A549 (cell line): ENCODE measurements around the gene KRTDAP. TPM values are rescaled to one million over a fixed set of nuclear protein-coding genes. Genes with fewer than 3 reads are reported as not detected.
A peak's percentile ranks its signal among the peaks of the same experiment; 100 is the strongest.

Experiments used
- ATAC-seq, 2 experiments: fragments of 200-7000 bp in 1 of 2; fragments of >200 bp in 1 of 2; cut with Nextera tagmentation in 1 of 2; cut with Tn5 transposase in 1 of 2; 3 replicates each; pipeline versions ENCODE4 v1.8.0 to v1.9.1; 2018 to 2020; ENCODE audit warnings: mild to moderate bottlenecking in 1 of 2, moderate library complexity in 1 of 2
- CTCF ChIA-PET: fragments of 300-600 bp; sonication (Branson Sonifier 250); formaldehyde crosslinking; extraction: SDS; loops from one replicate; lab custom pipeline; 2021; ENCODE audit warnings: antibody characterized with exemption, inconsistent platforms; lab: Yijun Ruan, JAX
- POLR2A ChIA-PET: fragments of 350-600 bp; formaldehyde crosslinking; extraction: SDS; loops from one replicate; lab custom pipeline; 2021; ENCODE audit warnings: antibody characterized with exemption, inconsistent platforms; lab: Yijun Ruan, JAX
- DNase-seq, 2 experiments: peaks; one replicate each; pipeline versions ENCODE4 v3.0.0 to v3.0.0-alpha.2; 2011 to 2016; ENCODE audit warnings: low read depth in 1 of 2, low spot score in 1 of 2
- FAIRE-seq: peaks from 2 replicates; lab custom pipeline; 2011; peaks lifted over from hg19 to GRCh38; lab: Jason Lieb, UNC
- H3K27ac ChIP-seq, 2 experiments: fragments of >200 bp; sonication (Bioruptor Twin); formaldehyde crosslinking; 3 replicates each; pipeline ENCODE4 v1.5.1; 2016 to 2017
- H3K4me1 ChIP-seq: fragments of >200 bp; sonication (Bioruptor Twin); formaldehyde crosslinking; 3 replicates; pipeline ENCODE4 v1.6.1; 2016
- H3K4me2 ChIP-seq: fragments of >200 bp; sonication (Bioruptor Twin); formaldehyde crosslinking; 3 replicates; pipeline ENCODE4 v1.6.1; 2016
- H3K4me3 ChIP-seq: fragments of >200 bp; sonication (Bioruptor Twin); formaldehyde crosslinking; 3 replicates; pipeline ENCODE4 v1.5.1; 2016
- H3K9me3 ChIP-seq: fragments of >200 bp; sonication (Bioruptor Twin); formaldehyde crosslinking; 3 replicates; pipeline ENCODE4 v1.6.1; 2016
- CBX8 ChIP-seq: fragments of 200-600 bp; sonication (generic); IDR thresholded peaks from 2 replicates; pipeline ENCODE4 v1.6.1; 2016
- CEBPB ChIP-seq, 2 experiments: fragments of >200 bp in 1 of 2; sonication (Bioruptor Twin) in 1 of 2; formaldehyde crosslinking in 1 of 2; IDR thresholded peaks; 2 replicates each; pipeline ENCODE4 v1.6.1; 2012 to 2016
- CTCF ChIP-seq: fragments of >200 bp; sonication (Bioruptor Twin); formaldehyde crosslinking; IDR thresholded peaks from 3 replicates; pipeline ENCODE4 v1.5.1; 2016
- E2F6 ChIP-seq: IDR thresholded peaks from 2 replicates; pipeline ENCODE4 v1.6.1; 2012; ENCODE audit warnings: low read depth, borderline replicate concordance
- EHF ChIP-seq: fragments of 250-450 bp; sonication (Bioruptor Pico); IDR thresholded peaks from 2 replicates; pipeline ENCODE4 v1.5.0; 2020; ENCODE audit warnings: mild to moderate bottlenecking
- ELK1 ChIP-seq: fragments of 150-350 bp; IDR thresholded peaks from 2 replicates; pipeline ENCODE4 v1.6.1; 2014; ENCODE audit warnings: low read depth, mild to moderate bottlenecking, low read length
- HDAC2 ChIP-seq: fragments of 200-600 bp; sonication (generic); IDR thresholded peaks from 2 replicates; pipeline ENCODE4 v1.6.1; 2016
- HOXB5 ChIP-seq: fragments of 250-450 bp; sonication (Bioruptor Pico); IDR thresholded peaks from 2 replicates; pipeline ENCODE4 v1.5.0; 2020; ENCODE audit warnings: mild to moderate bottlenecking, moderate library complexity
- JUN ChIP-seq, 2 experiments: fragments of >200 bp; sonication (Bioruptor Twin); formaldehyde crosslinking; IDR thresholded peaks; 2 replicates in 1 of 2; 3 replicates in 1 of 2; pipeline ENCODE4 v1.6.1; 2016 to 2017
- KDM5A ChIP-seq: fragments of 200-600 bp; sonication (generic); IDR thresholded peaks from 2 replicates; pipeline ENCODE4 v1.6.1; 2016; ENCODE audit warnings: antibody characterized with exemption, mild to moderate bottlenecking
- MAX ChIP-seq: IDR thresholded peaks from 2 replicates; pipeline ENCODE4 v1.6.1; 2012
- MYC ChIP-seq: IDR thresholded peaks from 2 replicates; pipeline ENCODE4 v1.6.1; 2012; ENCODE audit warnings: mild to moderate bottlenecking, inconsistent platforms, low read length, improper control_type of control experiment, borderline replicate concordance
- RAD21 ChIP-seq, 2 experiments: fragments of >200 bp in 1 of 2; sonication (Bioruptor Twin) in 1 of 2; formaldehyde crosslinking in 1 of 2; IDR thresholded peaks in 1 of 2; conservative IDR thresholded peaks in 1 of 2; 2 replicates in 1 of 2; 3 replicates in 1 of 2; pipeline ENCODE4 v1.6.1; 2012 to 2018; ENCODE audit warnings: inconsistent platforms in 1 of 2
- RNF2 ChIP-seq: fragments of 200-600 bp; sonication (generic); IDR thresholded peaks from 2 replicates; pipeline ENCODE4 v1.6.1; 2016; ENCODE audit warnings: low read depth, mild to moderate bottlenecking, antibody characterized with exemption, moderate library complexity, borderline replicate concordance
- SMC3 ChIP-seq: fragments of >200 bp; sonication (Bioruptor Twin); formaldehyde crosslinking; IDR thresholded peaks from 3 replicates; pipeline ENCODE4 v1.6.1; 2018; ENCODE audit warnings: inconsistent platforms
- TP53 ChIP-seq: fragments of 250-450 bp; sonication (Bioruptor Pico); IDR thresholded peaks from 2 replicates; pipeline ENCODE4 v1.5.0; 2021; ENCODE audit warnings: mild to moderate bottlenecking, moderate library complexity
- ZC3H11A ChIP-seq: fragments of 450-650 bp; IDR thresholded peaks from 2 replicates; pipeline ENCODE4 v1.6.1; 2014; ENCODE audit warnings: antibody characterized with exemption, mild to moderate bottlenecking
- ZFP36 ChIP-seq: fragments of 450-650 bp; IDR thresholded peaks from 2 replicates; pipeline ENCODE4 v1.6.1; 2014; ENCODE audit warnings: borderline replicate concordance; ENCODE audit not compliant: partially characterized antibody
- WGBS: methylation state at CpG from one replicate; pipeline ENCODE4 v1.1.6; 2017; ENCODE audit errors: missing lambda C conversion rate; 5-methylcytosine and 5-hydroxymethylcytosine counted together
- polyA plus RNA-seq, 4 experiments: library from polyadenylated mRNA; depleted of rRNA in 3 of 4; stranded (reverse); fragments of >200 nt; fragmentation: RNase III in 1 of 4; extraction: RNeasy Plus Mini Kit Qiagen cat#74134 plus additional on column Dnase treatment in 1 of 4; gene quantifications; 2 replicates in 3 of 4; 3 replicates in 1 of 4; pipeline ENCODE4 v1.2.3, GENCODE V29; 2011 to 2017
- TF ChIP-seq, protein P1 (sequence below): fragments of >200 bp; sonication (Bioruptor Twin); formaldehyde crosslinking; IDR thresholded peaks from 3 replicates; pipeline ENCODE4 v1.6.1; 2016
- TF ChIP-seq, protein P2 (sequence below): fragments of 450-650 bp; IDR thresholded peaks from 2 replicates; pipeline ENCODE4 v1.6.1; 2014; ENCODE audit warnings: antibody characterized with exemption

KRTDAP gene
- polyA plus RNA-seq, 2 of the 4 experiments (the other 2 are of a cell fraction): not detected

DNA sequence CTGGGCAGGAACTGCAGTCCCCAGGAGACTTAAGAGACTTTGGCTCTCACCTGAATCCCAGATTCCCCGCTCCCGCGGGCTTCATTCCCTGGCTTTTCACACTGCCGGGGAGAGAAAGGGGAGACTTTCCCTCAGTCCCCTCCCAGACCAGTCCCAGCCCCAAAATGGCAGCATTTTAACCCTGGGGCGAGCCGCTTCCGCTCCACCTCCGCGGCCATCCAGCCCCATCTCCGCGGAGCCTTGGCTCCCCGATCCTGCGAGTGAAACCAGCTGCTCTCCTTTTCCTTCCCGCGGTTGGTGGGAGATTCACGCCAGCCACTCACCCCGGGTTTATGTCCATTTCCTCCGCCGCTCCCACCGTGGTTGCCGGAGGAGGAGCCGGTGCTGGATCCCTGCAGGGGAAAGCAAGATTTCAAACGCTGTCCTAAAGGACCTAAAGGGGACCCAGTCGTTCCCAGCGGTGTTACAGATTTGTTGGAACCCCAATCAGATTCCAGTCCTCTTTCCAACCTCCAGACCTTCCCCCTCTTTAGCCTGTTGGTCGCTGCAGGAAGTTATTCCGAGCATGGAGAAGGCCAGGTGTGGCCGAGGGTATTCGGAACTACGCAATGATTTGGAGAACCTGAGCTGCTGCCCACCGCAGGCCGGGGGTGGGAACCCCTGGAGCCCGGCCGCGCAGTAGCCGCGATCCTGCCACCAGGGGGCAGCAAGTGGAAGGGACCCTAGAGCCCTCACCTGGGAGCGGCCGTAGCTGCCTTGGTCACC lies 19.8 kb upstream of the KRTDAP start:
- H3K4me2 ChIP-seq: peak overlapping the region; percentile 86
- H3K4me3 ChIP-seq: peak overlapping the region; percentile 48
- H3K9me3 ChIP-seq: no peaks in the 10 kb centered on the region
- FAIRE-seq (peak; percentile 39), ATAC-seq (peak; percentile 68 to 90), DNase-seq (peak; percentile 73 to 99)
- TF ChIP-seq JUN (IDR thresholded peaks at IDR 0.05) (peak in 1 of 2 experiments; percentile 25; a peak in 1 of 5 replicates), EHF (CRISPR knock-in tag) (no peak), SMC3 (peak; percentile 89), CEBPB (IDR thresholded peaks at IDR 0.05) (no peak), RAD21 (conservative IDR thresholded peaks at IDR 0.05 in 1 of 2, IDR thresholded peaks at IDR 0.05 in 1 of 2) (peak; percentile 70 to 81), CTCF (peak; percentile 100), ZFP36 (no peak), RNF2 (peak; percentile 29; the same call in 1 of the 2 replicates), ZC3H11A (no peak), ELK1 (no peak)
- TF ChIP-seq, protein P1, sequence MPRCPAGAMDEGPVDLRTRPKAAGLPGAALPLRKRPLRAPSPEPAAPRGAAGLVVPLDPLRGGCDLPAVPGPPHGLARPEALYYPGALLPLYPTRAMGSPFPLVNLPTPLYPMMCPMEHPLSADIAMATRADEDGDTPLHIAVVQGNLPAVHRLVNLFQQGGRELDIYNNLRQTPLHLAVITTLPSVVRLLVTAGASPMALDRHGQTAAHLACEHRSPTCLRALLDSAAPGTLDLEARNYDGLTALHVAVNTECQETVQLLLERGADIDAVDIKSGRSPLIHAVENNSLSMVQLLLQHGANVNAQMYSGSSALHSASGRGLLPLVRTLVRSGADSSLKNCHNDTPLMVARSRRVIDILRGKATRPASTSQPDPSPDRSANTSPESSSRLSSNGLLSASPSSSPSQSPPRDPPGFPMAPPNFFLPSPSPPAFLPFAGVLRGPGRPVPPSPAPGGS: 0 out of 3 replicates have a peak, but pooled peaks have one; percentile 8
- ChIA-PET POLR2A (interaction anchor here (0.7 to 1.6 kb wide), 14 partner anchors 13 to 544 kb away, joined by 3 to 11 read pairs (median 4); partner anchors contain the start of genes PSENEN, THAP8 and U2AF1L4), CTCF (interaction anchor here (0.6 to 10.2 kb wide), 87 partner anchors 8 to 467 kb away, joined by 3 to 207 read pairs (median 4); partner anchors contain the start of genes ATP4A, ETV2, FFAR1 and FFAR2)
- H3K27ac ChIP-seq: peak overlapping the region; percentile 57 to 80
- H3K4me1 ChIP-seq: peaks cover 16% of the 10 kb centered on the region
- 3% methylated on average over 39 of the region's 39 CpGs for WGBS

DNA sequence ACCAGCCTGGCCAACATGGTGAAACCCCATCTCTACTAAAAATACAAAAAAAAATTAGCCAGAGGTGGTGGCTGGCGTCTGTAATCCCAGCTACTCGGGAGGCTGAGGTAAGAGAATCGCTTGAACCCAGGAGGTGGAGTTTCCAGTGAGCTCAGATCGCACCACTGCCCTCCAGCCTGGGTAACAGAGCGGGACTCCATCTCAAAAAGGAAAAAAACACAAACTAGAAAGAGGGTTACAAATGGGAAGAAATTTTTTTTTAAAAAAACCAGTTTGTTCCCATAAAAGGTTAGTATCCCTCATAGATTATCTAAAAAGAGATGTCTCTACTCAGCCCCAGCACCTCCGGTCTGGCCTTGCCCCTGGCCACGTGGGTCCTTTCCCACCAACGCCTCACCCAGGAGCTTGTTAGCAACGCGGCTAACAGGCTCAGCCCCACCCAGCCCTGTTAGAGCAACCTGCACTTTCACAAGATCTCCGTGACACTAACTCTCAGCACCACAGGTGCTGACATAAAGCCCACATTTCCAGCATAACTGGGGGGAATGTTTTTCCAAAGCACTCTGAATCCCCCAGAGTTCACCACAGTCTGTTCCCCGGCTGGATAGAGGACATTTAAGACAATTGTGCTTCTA lies 18.9 kb upstream of the KRTDAP start:
- FAIRE-seq: peak; percentile 18
- H3K4me2 ChIP-seq: peak overlapping the region; percentile 86

More for the DNA sequence above, 18.9 kb upstream of the KRTDAP start:
- ATAC-seq: peak; percentile 5 to 15; a peak in 3 of 6 replicates
- Histone ChIP-seq H3K27ac (peak overlapping the region; percentile 57 to 80; a peak in 5 of 6 replicates), H3K9me3 (no peaks in the 10 kb centered on the region), H3K4me3 (peak overlapping the region; percentile 48), H3K4me1 (peaks cover 13% of the 10 kb centered on the region)
- WGBS: 35% methylated on average over 12 of the region's 12 CpGs
- peak in 1 of 2 experiments; percentile 53 for DNase-seq
- ChIA-PET CTCF (interaction anchor here (0.8 to 10.2 kb wide), 42 partner anchors 8 to 465 kb away, joined by 3 to 207 read pairs (median 7); partner anchors contain the start of genes ETV2, FFAR1, FFAR2 and HAUS5), POLR2A (interaction anchor here (0.9 to 1.6 kb wide), 5 partner anchors 12 to 545 kb away, joined by 3 to 11 read pairs (median 4); partner anchors contain the start of gene THAP8)
- TF ChIP-seq HOXB5 (CRISPR knock-in tag) (no peak), HDAC2 (no peak), RNF2 (no peak), E2F6 (peak; percentile 46; the same call in 1 of the 2 replicates), MYC (0 out of 2 replicates have a peak, but pooled peaks have one; percentile 33), CTCF (no peak), MAX (0 out of 2 replicates have a peak, but pooled peaks have one; percentile 29), TP53 (CRISPR knock-in tag) (no peak), KDM5A (no peak), CBX8 (0 out of 2 replicates have a peak, but pooled peaks have one; percentile 58)
- TF ChIP-seq, protein P2, sequence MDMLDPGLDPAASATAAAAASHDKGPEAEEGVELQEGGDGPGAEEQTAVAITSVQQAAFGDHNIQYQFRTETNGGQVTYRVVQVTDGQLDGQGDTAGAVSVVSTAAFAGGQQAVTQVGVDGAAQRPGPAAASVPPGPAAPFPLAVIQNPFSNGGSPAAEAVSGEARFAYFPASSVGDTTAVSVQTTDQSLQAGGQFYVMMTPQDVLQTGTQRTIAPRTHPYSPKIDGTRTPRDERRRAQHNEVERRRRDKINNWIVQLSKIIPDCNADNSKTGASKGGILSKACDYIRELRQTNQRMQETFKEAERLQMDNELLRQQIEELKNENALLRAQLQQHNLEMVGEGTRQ: peak; percentile 55
